SK-N-SH (cell line): ENCODE measurements around the gene CTNNA3. TPM values are rescaled to one million over a fixed set of nuclear protein-coding genes. Genes with fewer than 3 reads are reported as not detected.

ENCODE experiments used
- CTCF ChIA-PET: fragments of 300-600, 350-600 bp; formaldehyde crosslinking; extraction: SDS; loops from one replicate; lab custom pipeline; 2021; lab: Yijun Ruan, JAX
- POLR2A ChIA-PET: fragments of 350-600 bp; sonication (Branson Sonifier 250); formaldehyde crosslinking; extraction: SDS; loops from one replicate; lab custom pipeline; 2020; ENCODE audit warnings: antibody characterized with exemption, inconsistent platforms; lab: Yijun Ruan, JAX
- DNase-seq: peaks from one replicate; pipeline ENCODE4 v3.0.0; 2012
- H2AFZ ChIP-seq: fragments of 200-600 bp; sonication (generic); 2 replicates; pipeline ENCODE4 v1.8.1; 2016; ENCODE audit warnings: antibody characterized with exemption, mild to moderate bottlenecking, low read depth
- H3F3A ChIP-seq: fragments of 200-600 bp; sonication (generic); replicated peaks from 2 replicates; pipeline ENCODE3; 2016; ENCODE audit warnings: antibody characterized with exemption, mild to moderate bottlenecking; ENCODE audit not compliant: insufficient read depth
- H3K27ac ChIP-seq, 2 experiments: fragments of 200-500 bp in 1 of 2; fragments of 200-600 bp in 1 of 2; sonication (Bioruptor generic) in 1 of 2; sonication (generic), shearing (Covaris generic) in 1 of 2; 2 replicates each; pipeline versions ENCODE4 v1.5.1 to v1.6.1; 2014 to 2016; ENCODE audit warnings: low read depth in 2 of 2, inconsistent platforms in 1 of 2, low read length in 1 of 2, mild to moderate bottlenecking in 1 of 2, mixed read lengths in 1 of 2
- H3K27me3 ChIP-seq: fragments of 200-600 bp; sonication (generic), shearing (Covaris generic); 2 replicates; pipeline ENCODE4 v1.6.1; 2016; ENCODE audit warnings: mixed run types; ENCODE audit not compliant: insufficient read depth
- H3K36me3 ChIP-seq, 2 experiments: fragments of 200-500 bp in 1 of 2; fragments of 200-600 bp in 1 of 2; sonication (Bioruptor generic) in 1 of 2; sonication (generic) in 1 of 2; replicated peaks in 1 of 2; 2 replicates each; pipeline versions ENCODE3 to v1.5.1; 2014 to 2016; ENCODE audit warnings: low read length in 1 of 2, mild to moderate bottlenecking in 1 of 2; ENCODE audit not compliant: insufficient read depth in 2 of 2, control insufficient read depth in 1 of 2
- H3K4me1 ChIP-seq, 2 experiments: fragments of 200-500 bp in 1 of 2; fragments of 200-600 bp in 1 of 2; sonication (Bioruptor generic) in 1 of 2; sonication (generic), shearing (Covaris generic) in 1 of 2; 2 replicates each; pipeline versions ENCODE4 v1.5.1 to v1.6.1; 2014 to 2016; ENCODE audit warnings: low read depth in 1 of 2, low read length in 1 of 2, mixed run types in 1 of 2; ENCODE audit not compliant: insufficient read depth in 2 of 2, control insufficient read depth in 1 of 2
- H3K4me2 ChIP-seq: fragments of 200-600 bp; sonication (generic), shearing (Covaris generic); 2 replicates; pipeline ENCODE4 v1.6.1; 2017; ENCODE audit warnings: mixed run types
- H3K4me3 ChIP-seq, 2 experiments: fragments of 200-500 bp in 1 of 2; fragments of 200-600 bp in 1 of 2; sonication (Bioruptor generic) in 1 of 2; sonication (generic), shearing (Covaris generic) in 1 of 2; 2 replicates each; pipeline versions ENCODE4 v1.5.1 to v1.8.1; 2014 to 2016; ENCODE audit warnings: low read depth in 2 of 2, inconsistent platforms in 1 of 2, low read length in 1 of 2, mild to moderate bottlenecking in 1 of 2, mixed read lengths in 1 of 2, moderate library complexity in 1 of 2
- H3K79me2 ChIP-seq: fragments of 200-600 bp; sonication (generic); 2 replicates; pipeline ENCODE4 v1.8.1; 2017; ENCODE audit warnings: mild to moderate bottlenecking; ENCODE audit not compliant: insufficient read depth
- H3K9ac ChIP-seq: fragments of 200-600 bp; sonication (generic); 2 replicates; pipeline ENCODE4 v1.6.1; 2017; ENCODE audit warnings: mixed run types
- H3K9me2 ChIP-seq: fragments of 200-600 bp; sonication (generic); 2 replicates; pipeline ENCODE4 v1.6.1; 2017; ENCODE audit warnings: mixed run types
- H3K9me3 ChIP-seq: fragments of 200-600 bp; sonication (generic); 2 replicates; pipeline ENCODE4 v1.6.1; 2017; ENCODE audit warnings: mixed run types, mild to moderate bottlenecking, moderate library complexity
- H4K20me1 ChIP-seq: fragments of 200-600 bp; sonication (generic); 2 replicates; pipeline ENCODE4 v1.6.1; 2017; ENCODE audit warnings: mild to moderate bottlenecking, mixed run types; ENCODE audit not compliant: insufficient read depth
- FOSL2 ChIP-seq: IDR thresholded peaks from 2 replicates; pipeline ENCODE4 v1.4.0; 2012; ENCODE audit warnings: low read depth, mild to moderate bottlenecking, moderate library complexity, borderline replicate concordance
- FOXM1 ChIP-seq: IDR thresholded peaks from 2 replicates; pipeline ENCODE4 v1.4.0; 2012; ENCODE audit warnings: low read depth, mild to moderate bottlenecking
- GATA2 ChIP-seq: sonication (generic); formaldehyde crosslinking; IDR thresholded peaks from 2 replicates; pipeline ENCODE4 v1.5.0; 2020; ENCODE audit warnings: mild to moderate bottlenecking, missing genetic modification reagents
- IRF3 ChIP-seq: fragments of 150-350 bp; IDR thresholded peaks from 2 replicates; pipeline ENCODE4 v1.6.1; 2016; ENCODE audit warnings: mild to moderate bottlenecking, low read depth, low read length
- MEF2A ChIP-seq: IDR thresholded peaks from 2 replicates; pipeline ENCODE4 v1.4.0; 2012; ENCODE audit warnings: low read depth, borderline replicate concordance
- NFIC ChIP-seq: IDR thresholded peaks from 2 replicates; pipeline ENCODE4 v1.4.0; 2012; ENCODE audit warnings: borderline replicate concordance
- POLR2AphosphoS5 ChIP-seq: IDR thresholded peaks from 2 replicates; pipeline ENCODE4 v1.6.1; 2012; ENCODE audit warnings: low read depth, low read length
- RAD21 ChIP-seq: IDR thresholded peaks from 2 replicates; pipeline ENCODE4 v1.6.1; 2012; ENCODE audit warnings: mild to moderate bottlenecking, low read length
- RCOR1 ChIP-seq: fragments of 150-350 bp; IDR thresholded peaks from 2 replicates; pipeline ENCODE4 v1.6.1; 2017; ENCODE audit warnings: antibody characterized with exemption, low read length
- REST ChIP-seq: IDR thresholded peaks from 2 replicates; pipeline ENCODE4 v1.6.1; 2012; ENCODE audit warnings: mild to moderate bottlenecking, low read depth, low read length, moderate library complexity
- TAF1 ChIP-seq: IDR thresholded peaks from 2 replicates; pipeline ENCODE4 v1.6.1; 2012; ENCODE audit warnings: low read depth, mild to moderate bottlenecking, low read length, moderate library complexity, borderline replicate concordance
- ZBTB33 ChIP-seq: IDR thresholded peaks from 2 replicates; pipeline ENCODE4 v1.4.0; 2012; ENCODE audit warnings: low read depth, borderline replicate concordance
- WGBS: methylation state at CpG from one replicate; pipeline ENCODE4 v1.1.6; 2017; ENCODE audit warnings: low lambda C conversion rate; 5-methylcytosine and 5-hydroxymethylcytosine counted together
- polyA plus RNA-seq, 3 experiments: library from polyadenylated mRNA; depleted of rRNA; stranded (reverse); fragments of >200 nt; gene quantifications; 2 replicates each; pipeline ENCODE4 v1.2.3, GENCODE V29; 2012
- TF ChIP-seq, protein P1 (sequence below): fragments of 150-350 bp; IDR thresholded peaks from 2 replicates; pipeline ENCODE4 v1.6.1; 2017; ENCODE audit warnings: antibody characterized with exemption, low read length, low read depth, borderline replicate concordance

CTNNA3 gene
- polyA plus RNA-seq, 1 of the 3 experiments (the other 2 are of a cell fraction), result not detected

GRCh38 chr10:66942407-66942806 lies 753.6 kb downstream of the CTNNA3 start:
- CTCF ChIA-PET, result interaction anchor here (0.8 kb wide), 1 partner anchor 11 kb away, joined by 3 read pairs; no protein-coding TSS in a partner anchor
- DNase-seq, result no peak
- WGBS, result 3% methylated on average over 1 of the region's 1 CpG

GRCh38 chr10:66941491-66941890 lies 754.5 kb downstream of the CTNNA3 start:
- Histone ChIP-seq H3K4me1 (no peaks in the 10 kb centered on the region), H4K20me1 (no peaks in the 10 kb centered on the region), H3F3A (no peaks in the 10 kb centered on the region), H3K4me3 (no peak overlapping the region)
- 7% methylated on average over 5 of the region's 5 CpGs for WGBS
- TF ChIP-seq MEF2A (no peak), IRF3 (no peak), TAF1 (no peak), POLR2AphosphoS5 (no peak), NFIC (no peak), ZBTB33 (no peak), RCOR1 (no peak), FOSL2 (no peak), FOXM1 (no peak), REST (no peak)
- TF ChIP-seq, all 33 proteins: peak for 0
- Histone ChIP-seq H3K9ac (no peak overlapping the region), H3K36me3 (no peaks in the 10 kb centered on the region), H3K9me3 (no peaks in the 10 kb centered on the region), H3K4me2 (no peak overlapping the region), H2AFZ (no peak overlapping the region), H3K27me3 (no peaks in the 10 kb centered on the region), H3K79me2 (no peaks in the 10 kb centered on the region), H3K27ac (no peak overlapping the region), H3K9me2 (no peaks in the 10 kb centered on the region)
- CTCF ChIA-PET, result interaction anchor here (1.3 kb wide), 1 partner anchor 10 kb away, joined by 5 read pairs; no protein-coding TSS in a partner anchor
- POLR2A ChIA-PET, result no interaction called here
- DNase-seq, result no peak

More at GRCh38 chr10:66942407-66942806, 753.6 kb downstream of the CTNNA3 start:
- Histone ChIP-seq H3K27ac (no peak overlapping the region), H3K4me3 (no peak overlapping the region), H3K4me1 (no peaks in the 10 kb centered on the region), H3K9ac (no peak overlapping the region), H3F3A (no peaks in the 10 kb centered on the region), H3K9me3 (no peaks in the 10 kb centered on the region), H4K20me1 (no peaks in the 10 kb centered on the region), H3K4me2 (no peak overlapping the region), H3K9me2 (no peaks in the 10 kb centered on the region), H3K36me3 (no peaks in the 10 kb centered on the region), H2AFZ (no peak overlapping the region), H3K27me3 (no peaks in the 10 kb centered on the region), H3K79me2 (no peaks in the 10 kb centered on the region)
- TF ChIP-seq GATA2 (no peak), IRF3 (no peak), RAD21 (no peak), FOSL2 (no peak), TAF1 (no peak)
- TF ChIP-seq, protein P1, sequence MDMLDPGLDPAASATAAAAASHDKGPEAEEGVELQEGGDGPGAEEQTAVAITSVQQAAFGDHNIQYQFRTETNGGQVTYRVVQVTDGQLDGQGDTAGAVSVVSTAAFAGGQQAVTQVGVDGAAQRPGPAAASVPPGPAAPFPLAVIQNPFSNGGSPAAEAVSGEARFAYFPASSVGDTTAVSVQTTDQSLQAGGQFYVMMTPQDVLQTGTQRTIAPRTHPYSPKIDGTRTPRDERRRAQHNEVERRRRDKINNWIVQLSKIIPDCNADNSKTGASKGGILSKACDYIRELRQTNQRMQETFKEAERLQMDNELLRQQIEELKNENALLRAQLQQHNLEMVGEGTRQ, result no peak
- POLR2A ChIA-PET, result no interaction called here
